ENCODE results near the gene NQO2.
A peak's percentile ranks its signal among the peaks of the same experiment; 100 is the strongest.

NQO2 gene

DNA sequence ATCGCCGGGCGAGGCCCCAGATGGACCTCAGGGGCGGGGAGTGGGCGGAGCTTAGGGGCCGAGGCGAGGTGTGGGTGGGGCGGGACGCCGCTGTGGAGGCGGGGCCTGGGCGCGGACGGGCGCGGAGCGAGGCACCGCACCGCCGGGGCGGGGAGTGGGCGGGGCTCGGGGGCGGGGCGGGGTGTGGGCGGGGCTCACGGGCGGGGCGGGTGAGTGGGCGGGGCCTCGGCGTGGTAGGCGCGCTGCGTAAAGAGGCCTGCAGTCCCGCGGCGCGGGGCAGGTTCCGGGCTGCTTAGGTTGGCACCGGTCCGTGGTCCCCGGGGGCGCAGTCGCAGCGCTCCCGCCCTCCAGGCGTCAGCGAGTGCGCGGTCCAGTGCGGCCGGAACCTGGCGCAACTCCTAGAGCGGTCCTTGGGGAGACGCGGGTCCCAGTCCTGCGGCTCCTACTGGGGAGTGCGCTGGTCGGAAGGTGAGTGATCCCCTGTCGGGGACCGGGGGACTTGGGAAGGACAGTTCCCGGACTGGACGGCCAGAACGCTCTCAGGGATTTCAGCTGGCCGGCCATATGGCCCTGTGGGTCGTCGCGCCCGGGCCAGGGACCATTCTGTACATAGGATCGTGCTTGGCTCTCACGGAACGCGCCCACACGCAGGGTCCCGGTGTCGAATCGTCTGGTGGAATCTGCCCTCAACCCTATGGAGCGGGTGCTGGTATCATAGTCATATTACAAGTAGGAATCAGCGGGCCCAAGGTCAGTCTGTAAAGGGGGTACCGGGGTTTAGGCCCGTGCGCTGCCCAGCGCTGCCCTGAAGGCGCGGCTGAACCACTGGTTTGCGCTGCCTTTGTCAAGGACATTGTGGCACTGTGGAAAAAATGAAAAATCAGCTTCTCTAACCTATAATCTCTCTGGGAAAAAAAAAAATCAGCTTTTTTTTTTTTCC lies at the start of gene NQO2 (continued):
- TF ChIP-seq, protein P1, sequence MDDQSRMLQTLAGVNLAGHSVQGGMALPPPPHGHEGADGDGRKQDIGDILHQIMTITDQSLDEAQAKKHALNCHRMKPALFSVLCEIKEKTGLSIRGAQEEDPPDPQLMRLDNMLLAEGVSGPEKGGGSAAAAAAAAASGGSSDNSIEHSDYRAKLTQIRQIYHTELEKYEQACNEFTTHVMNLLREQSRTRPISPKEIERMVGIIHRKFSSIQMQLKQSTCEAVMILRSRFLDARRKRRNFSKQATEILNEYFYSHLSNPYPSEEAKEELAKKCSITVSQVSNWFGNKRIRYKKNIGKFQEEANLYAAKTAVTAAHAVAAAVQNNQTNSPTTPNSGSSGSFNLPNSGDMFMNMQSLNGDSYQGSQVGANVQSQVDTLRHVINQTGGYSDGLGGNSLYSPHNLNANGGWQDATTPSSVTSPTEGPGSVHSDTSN (CRISPR knock-in tag; IDR thresholded peaks at IDR 0.05) = 0 out of 2 replicates have a peak, but pooled peaks have one; percentile 58
- TF ChIP-seq ZNF23 (tag by site-specific recombination; IDR thresholded peaks at IDR 0.05; ENCODE audit: borderline replicate concordance) (no peak), ZBTB21 (tag by site-specific recombination; IDR thresholded peaks at IDR 0.05) (no peak), YY2 (tag by site-specific recombination; IDR thresholded peaks at IDR 0.05) (no peak), ZNF514 (tag by site-specific recombination; IDR thresholded peaks at IDR 0.05) (no peak)

DNA sequence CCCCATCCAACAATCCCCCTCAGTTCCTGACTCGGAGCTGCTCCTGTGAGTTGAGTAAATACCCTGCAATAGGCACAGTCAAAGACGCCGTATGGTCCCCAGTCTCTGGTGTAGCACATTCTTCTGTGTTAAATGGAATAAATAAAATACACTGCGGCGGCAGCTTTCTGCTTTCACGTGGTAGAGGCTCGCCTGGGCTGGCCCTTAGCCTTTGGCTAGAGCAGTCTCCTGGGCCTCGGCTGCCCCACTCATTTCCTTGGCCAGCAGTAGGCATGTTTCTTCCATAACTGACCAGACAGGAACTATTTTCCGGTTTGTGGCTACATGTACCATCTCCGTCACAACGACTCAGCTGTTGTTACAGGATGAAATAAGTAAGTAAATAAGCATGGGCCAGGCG lies 49.0 kb upstream of the NQO2 start:
- no peak overlapping the region for H3K4me3 ChIP-seq (ENCODE audit: low read depth, low read length)
- ChIA-PET POLR2A (interaction anchor here (0.7 kb wide), 2 partner anchors 20 to 45 kb away, joined by 4 to 5 read pairs; partner anchors contain the start of gene SERPINB6), CTCF (interaction anchor here (0.7 to 5.6 kb wide), 7 partner anchors 8 to 178 kb away, joined by 3 to 53 read pairs (median 6); no protein-coding TSS in a partner anchor)
- peaks cover 7 to 28% of the 10 kb centered on the region in 2 experiments for H3K36me3 ChIP-seq (ENCODE audit: control insufficient read depth in 2 of 2, insufficient read depth in 1 of 2, low read length in 2 of 2)
- no peak overlapping the region for H3K27ac ChIP-seq (ENCODE audit: extremely low read depth, low read depth, low read length)
- TF ChIP-seq ZNF664 (tag by site-specific recombination; IDR thresholded peaks at IDR 0.05) (no peak), ZNF202 (tag by site-specific recombination; IDR thresholded peaks at IDR 0.05; ENCODE audit: borderline replicate concordance) (no peak), ZNF558 (tag by site-specific recombination; IDR thresholded peaks at IDR 0.05) (no peak), ZFP3 (tag by site-specific recombination; IDR thresholded peaks at IDR 0.05; ENCODE audit: low read depth) (no peak)
- TF ChIP-seq, protein P2, sequence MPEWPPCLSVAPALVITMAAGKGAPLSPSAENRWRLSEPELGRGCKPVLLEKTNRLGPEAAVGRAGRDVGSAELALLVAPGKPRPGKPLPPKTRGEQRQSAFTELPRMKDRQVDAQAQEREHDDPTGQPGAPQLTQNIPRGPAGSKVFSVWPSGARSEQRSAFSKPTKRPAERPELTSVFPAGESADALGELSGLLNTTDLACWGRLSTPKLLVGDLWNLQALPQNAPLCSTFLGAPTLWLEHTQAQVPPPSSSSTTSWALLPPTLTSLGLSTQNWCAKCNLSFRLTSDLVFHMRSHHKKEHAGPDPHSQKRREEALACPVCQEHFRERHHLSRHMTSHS (tag by site-specific recombination; IDR thresholded peaks at IDR 0.05) = no peak
- TF ChIP-seq, protein P3, sequence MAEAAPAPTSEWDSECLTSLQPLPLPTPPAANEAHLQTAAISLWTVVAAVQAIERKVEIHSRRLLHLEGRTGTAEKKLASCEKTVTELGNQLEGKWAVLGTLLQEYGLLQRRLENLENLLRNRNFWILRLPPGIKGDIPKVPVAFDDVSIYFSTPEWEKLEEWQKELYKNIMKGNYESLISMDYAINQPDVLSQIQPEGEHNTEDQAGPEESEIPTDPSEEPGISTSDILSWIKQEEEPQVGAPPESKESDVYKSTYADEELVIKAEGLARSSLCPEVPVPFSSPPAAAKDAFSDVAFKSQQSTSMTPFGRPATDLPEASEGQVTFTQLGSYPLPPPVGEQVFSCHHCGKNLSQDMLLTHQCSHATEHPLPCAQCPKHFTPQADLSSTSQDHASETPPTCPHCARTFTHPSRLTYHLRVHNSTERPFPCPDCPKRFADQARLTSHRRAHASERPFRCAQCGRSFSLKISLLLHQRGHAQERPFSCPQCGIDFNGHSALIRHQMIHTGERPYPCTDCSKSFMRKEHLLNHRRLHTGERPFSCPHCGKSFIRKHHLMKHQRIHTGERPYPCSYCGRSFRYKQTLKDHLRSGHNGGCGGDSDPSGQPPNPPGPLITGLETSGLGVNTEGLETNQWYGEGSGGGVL (tag by site-specific recombination; IDR thresholded peaks at IDR 0.05) = no peak
- H3K4me1 ChIP-seq (ENCODE audit: control insufficient read depth, insufficient read depth, low read length) = no peaks in the 10 kb centered on the region
- no peaks in the 10 kb centered on the region for H3K9me3 ChIP-seq (ENCODE audit: control insufficient read depth, insufficient read depth, low read depth, low read length)

DNA sequence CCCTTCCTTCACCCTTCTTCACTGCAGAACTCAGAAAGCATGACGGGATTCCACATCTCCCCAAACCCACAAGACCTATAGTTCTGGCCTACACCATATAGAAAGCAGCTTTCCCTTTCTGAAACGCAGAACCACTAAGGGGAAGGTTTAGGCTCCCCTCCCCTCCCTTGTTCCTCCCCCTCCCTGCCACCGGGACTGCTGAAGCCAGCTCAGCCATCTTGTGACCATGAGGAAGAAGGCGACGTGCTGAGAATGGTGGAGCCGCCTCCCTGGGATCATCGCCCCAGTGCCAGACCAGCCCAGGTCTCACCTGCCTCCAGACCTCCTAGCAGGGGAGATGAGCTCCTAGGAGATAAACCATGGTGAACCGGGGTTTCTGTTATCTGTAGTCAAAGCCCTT lies 48.0 kb upstream of the NQO2 start:
- Histone ChIP-seq H3K36me3 (ENCODE audit: control insufficient read depth in 2 of 2, insufficient read depth in 1 of 2, low read length in 2 of 2) (peaks cover 7 to 33% of the 10 kb centered on the region in 2 experiments), H3K9me3 (ENCODE audit: control insufficient read depth, insufficient read depth, low read depth, low read length) (no peaks in the 10 kb centered on the region), H3K4me1 (ENCODE audit: control insufficient read depth, insufficient read depth, low read length) (no peaks in the 10 kb centered on the region), H3K4me3 (ENCODE audit: low read depth, low read length) (no peak overlapping the region), H3K27ac (ENCODE audit: extremely low read depth, low read depth, low read length) (no peak overlapping the region)
- ChIA-PET POLR2A (interaction anchor here (0.6 to 1.8 kb wide), 2 partner anchors 8 to 38 kb away, joined by 5 to 11 read pairs; no protein-coding TSS in a partner anchor), CTCF (interaction anchor here (0.6 to 5.6 kb wide), 30 partner anchors 9 to 348 kb away, joined by 3 to 58 read pairs (median 6); partner anchors contain the start of gene SERPINB1)
- TF ChIP-seq ZNF747 (tag by site-specific recombination; IDR thresholded peaks at IDR 0.05) (no peak), ZNF521 (tag by site-specific recombination; IDR thresholded peaks at IDR 0.05) (no peak), ZNF624 (tag by site-specific recombination; IDR thresholded peaks at IDR 0.05) (no peak), ZNF2 (tag by site-specific recombination; IDR thresholded peaks at IDR 0.05) (no peak), ZNF394 (tag by site-specific recombination; IDR thresholded peaks at IDR 0.05; ENCODE audit: borderline replicate concordance) (no peak), ZNF529 (tag by site-specific recombination; IDR thresholded peaks at IDR 0.05; ENCODE audit: insufficient replicate concordance) (no peak), SCRT1 (tag by site-specific recombination; IDR thresholded peaks at IDR 0.05; ENCODE audit: borderline replicate concordance) (no peak)
- TF ChIP-seq, protein P4, sequence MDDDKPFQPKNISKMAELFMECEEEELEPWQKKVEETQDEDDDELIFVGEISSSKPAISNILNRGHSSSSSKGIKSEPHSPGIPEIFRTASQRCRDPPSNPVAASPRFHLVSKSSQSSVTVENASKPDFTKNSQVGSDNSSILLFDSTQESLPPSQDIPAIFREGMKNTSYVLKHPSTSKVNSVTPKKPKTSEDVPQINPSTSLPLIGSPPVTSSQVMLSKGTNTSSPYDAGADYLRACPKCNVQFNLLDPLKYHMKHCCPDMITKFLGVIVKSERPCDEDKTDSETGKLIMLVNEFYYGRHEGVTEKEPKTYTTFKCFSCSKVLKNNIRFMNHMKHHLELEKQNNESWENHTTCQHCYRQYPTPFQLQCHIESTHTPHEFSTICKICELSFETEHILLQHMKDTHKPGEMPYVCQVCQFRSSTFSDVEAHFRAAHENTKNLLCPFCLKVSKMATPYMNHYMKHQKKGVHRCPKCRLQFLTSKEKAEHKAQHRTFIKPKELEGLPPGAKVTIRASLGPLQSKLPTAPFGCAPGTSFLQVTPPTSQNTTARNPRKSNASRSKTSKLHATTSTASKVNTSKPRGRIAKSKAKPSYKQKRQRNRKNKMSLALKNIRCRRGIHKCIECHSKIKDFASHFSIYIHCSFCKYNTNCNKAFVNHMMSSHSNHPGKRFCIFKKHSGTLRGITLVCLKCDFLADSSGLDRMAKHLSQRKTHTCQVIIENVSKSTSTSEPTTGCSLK (tag by site-specific recombination; IDR thresholded peaks at IDR 0.05) = no peak
- TF ChIP-seq, protein P5, sequence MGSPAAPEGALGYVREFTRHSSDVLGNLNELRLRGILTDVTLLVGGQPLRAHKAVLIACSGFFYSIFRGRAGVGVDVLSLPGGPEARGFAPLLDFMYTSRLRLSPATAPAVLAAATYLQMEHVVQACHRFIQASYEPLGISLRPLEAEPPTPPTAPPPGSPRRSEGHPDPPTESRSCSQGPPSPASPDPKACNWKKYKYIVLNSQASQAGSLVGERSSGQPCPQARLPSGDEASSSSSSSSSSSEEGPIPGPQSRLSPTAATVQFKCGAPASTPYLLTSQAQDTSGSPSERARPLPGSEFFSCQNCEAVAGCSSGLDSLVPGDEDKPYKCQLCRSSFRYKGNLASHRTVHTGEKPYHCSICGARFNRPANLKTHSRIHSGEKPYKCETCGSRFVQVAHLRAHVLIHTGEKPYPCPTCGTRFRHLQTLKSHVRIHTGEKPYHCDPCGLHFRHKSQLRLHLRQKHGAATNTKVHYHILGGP (tag by site-specific recombination; IDR thresholded peaks at IDR 0.05) = no peak
- TF ChIP-seq, protein P6, sequence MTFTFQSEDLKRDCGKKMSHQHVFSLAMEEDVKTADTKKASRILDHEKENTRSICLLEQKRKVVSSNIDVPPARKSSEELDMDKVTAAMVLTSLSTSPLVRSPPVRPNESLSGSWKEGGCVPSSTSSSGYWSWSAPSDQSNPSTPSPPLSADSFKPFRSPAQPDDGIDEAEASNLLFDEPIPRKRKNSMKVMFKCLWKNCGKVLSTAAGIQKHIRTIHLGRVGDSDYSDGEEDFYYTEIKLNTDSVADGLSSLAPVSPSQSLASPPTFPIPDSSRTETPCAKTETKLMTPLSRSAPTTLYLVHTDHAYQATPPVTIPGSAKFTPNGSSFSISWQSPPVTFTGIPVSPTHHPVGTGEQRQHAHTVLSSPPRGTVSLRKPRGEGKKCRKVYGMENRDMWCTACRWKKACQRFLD (tag by site-specific recombination; IDR thresholded peaks at IDR 0.05) = no peak
